HG02938 (cell line): ENCODE results near the gene MAGI1.

ENCODE experiments used
- ATAC-seq: cut with Tn5 transposase; IDR thresholded peaks from one replicate; pipeline ENCODE4 v1.9.1; 2021; ENCODE audit warnings: mild to moderate bottlenecking, moderate library complexity; ENCODE audit not compliant: unreplicated experiment

MAGI1 gene

GRCh38 chr3:65978116-65978515 lies 60.6 kb downstream of the MAGI1 start:
- no peak for ATAC-seq

DNA sequence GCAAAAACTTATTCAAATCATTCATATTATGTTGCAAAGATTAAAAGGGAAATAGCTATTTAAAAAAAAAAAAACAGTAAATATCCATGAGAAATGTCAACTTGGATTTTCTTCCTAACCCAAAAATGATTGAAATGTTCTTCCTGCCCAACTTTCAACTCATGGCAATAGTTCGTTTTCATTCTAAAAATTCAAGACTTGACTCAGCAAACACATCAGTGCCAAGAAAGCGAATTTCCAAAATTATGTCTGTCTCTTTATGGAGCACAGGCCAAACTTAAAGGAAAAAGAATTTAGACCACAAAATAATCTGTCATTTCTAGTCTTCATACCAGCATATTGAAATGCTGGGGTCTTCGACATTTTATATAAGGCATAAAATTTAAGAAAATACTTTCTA lies 63.7 kb downstream of the MAGI1 start:
- ATAC-seq: no peak

- no peak for ATAC-seq
Observed at GRCh38 chr3:65974509-65974908, 64.2 kb downstream of the MAGI1 start.

DNA sequence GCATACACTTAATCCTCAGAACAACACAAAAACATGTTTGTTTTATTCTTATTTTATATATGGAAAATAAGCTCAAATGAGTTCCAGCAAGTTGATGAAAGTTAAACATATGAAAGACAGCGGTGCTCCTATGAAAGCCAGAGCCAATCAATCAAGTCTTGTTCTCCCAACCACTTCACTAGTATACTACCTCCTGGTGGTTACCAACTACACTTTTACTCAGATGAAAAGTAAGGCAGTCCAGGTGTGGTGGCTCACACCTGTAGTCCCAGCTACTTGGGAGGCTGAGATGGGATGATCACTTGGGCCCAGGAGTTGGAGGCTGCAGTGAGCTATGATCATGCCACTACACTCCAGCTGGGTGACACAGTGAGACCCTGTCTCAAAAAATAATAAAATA lies 66.0 kb downstream of the MAGI1 start:
- no peak for ATAC-seq

- ATAC-seq: no peak
Observed at GRCh38 chr3:65971293-65972252, 67.1 kb downstream of the MAGI1 start.

DNA sequence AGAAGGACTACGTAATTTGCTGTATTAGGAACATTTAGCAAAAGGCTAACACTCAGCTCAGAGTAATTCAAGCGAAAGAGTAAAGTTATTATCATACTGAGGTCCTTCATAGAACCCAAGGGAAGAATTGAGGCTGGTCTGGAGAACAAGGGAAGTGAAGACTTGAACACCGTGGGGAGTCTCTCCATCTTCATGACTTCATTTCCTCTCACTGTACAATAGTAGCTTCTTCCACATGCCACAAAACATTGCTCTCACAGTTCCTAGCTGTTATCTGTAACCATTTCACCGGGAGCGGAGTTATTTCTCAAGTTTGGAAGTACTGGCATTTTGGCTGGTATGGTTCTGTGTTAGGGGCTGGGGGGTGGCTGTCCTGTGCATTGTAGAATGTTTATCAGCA lies 69.7 kb downstream of the MAGI1 start:
- ATAC-seq: no peak

- ATAC-seq: no peak
Observed at GRCh38 chr3:65967451-65967850, 71.3 kb downstream of the MAGI1 start.

- no peak for ATAC-seq
Observed at GRCh38 chr3:65964838-65965237, 73.9 kb downstream of the MAGI1 start.

GRCh38 chr3:65963787-65964677 lies 74.7 kb downstream of the MAGI1 start:
- peak; percentile 95 for ATAC-seq

GRCh38 chr3:65961733-65962132 lies 77.0 kb downstream of the MAGI1 start:
- no peak for ATAC-seq

- ATAC-seq: no peak
Observed at GRCh38 chr3:65961128-65961527, 77.6 kb downstream of the MAGI1 start.

DNA sequence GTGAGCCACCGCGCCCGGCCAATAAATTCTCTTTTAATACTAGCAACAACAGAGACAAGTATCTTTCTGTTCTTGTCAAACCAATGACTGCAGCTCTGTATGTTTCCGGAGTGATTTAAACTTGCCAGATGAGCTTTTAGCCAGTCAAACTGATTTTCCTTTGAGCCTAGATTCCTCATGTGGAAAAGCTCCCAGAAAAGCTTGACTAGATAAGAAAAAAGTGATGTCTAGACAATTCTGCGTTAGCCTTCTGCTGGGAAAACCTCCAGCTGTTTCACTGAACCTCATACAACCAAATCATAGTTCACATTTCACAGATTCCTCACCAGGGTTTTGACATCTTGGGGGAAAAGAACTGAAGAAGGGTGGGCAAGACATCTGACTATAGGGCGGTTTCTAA lies 78.6 kb downstream of the MAGI1 start:
- ATAC-seq: no peak

GRCh38 chr3:65958216-65958615 lies 80.5 kb downstream of the MAGI1 start:
- ATAC-seq: no peak

DNA sequence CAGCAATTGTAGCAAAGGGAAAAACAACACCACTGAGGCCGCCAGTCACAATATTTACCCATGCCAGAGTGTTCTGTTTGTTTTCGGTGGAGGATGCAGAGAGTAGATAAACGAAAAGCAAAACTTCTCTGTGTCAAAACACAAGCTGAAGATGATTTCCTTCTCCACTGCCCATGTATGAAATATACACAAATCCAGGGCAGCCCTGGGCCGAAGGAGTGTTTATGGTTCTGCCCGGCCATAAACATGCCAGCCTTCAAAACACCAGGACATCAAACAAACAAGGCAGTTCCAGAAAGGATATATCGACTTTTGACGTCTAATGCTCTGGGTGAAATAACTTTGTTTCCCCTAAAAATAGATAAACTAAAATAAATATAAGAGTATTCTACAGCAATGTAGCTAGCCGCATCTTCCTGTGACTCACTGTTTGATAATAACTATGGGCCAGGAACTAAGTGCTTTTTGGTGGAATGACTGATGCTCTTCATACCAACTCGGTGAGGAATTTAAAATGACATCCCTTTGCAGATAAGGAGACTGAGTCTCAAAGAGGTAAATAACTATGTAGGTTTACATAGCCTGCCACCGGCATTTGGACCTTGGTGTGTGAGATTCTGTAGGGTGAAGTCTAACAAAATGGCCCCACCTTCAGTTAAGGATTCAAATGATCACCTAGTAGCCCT lies 82.8 kb downstream of the MAGI1 start:
- no peak for ATAC-seq

GRCh38 chr3:65953881-65954733 lies 84.6 kb downstream of the MAGI1 start:
- no peak for ATAC-seq

DNA sequence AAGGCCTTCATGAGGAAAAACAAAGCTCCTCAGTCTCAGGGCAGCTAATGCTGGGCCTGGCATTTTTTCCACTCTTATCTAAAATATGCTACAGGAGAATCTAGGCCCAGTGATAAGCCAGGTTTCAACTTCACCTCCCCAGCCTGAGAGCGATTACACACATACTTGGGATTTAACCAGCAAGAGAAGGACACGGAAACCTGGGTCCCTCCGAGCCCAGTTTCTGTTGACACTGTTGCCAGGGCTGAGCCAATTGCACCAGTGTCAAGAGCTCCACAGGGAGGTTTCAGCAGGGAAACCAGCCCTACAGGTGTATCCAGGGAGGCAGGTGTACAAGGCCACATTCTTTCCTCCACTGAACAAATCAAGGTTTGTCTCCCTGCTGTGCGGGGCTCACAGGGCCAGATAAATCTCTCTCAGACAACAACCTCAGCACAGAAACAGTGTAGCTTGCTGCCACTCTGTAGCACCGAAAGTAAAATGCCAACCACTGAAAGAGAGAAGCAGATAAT lies 85.4 kb downstream of the MAGI1 start:
- ATAC-seq: no peak

DNA sequence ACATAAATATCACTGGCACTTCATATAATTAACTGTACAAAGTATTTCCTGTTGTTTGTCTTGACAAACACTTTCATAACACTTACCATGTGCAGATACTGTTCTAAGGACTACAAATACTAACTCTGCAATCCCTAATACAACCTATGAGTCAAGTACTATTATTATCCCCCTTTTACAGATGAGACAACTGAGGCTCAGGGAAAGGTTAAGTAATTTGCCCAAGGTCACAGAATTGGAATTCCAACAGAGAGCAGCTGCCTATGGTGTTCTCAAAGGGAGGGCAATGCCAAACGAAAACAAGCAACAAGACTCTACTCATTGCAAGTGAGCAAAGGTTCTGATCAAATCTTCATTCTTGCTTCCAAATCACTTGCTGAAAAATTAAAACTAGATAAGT lies 85.9 kb downstream of the MAGI1 start:
- ATAC-seq: no peak

- no peak for ATAC-seq
Observed at GRCh38 chr3:65951836-65952505, 86.7 kb downstream of the MAGI1 start.
